ENCODE data around the gene ASPG. TPM values are rescaled to one million over a fixed set of nuclear protein-coding genes. Genes with fewer than 3 reads are reported as not detected.

ASPG gene
- total RNA-seq, 1 donor from 2014 or later: 4.6 TPM

- Histone ChIP-seq H3K27ac (peak overlapping the region; percentile 77), H3K4me3 (peak overlapping the region; percentile 60), H3K36me3 (no peaks in the 10 kb centered on the region), H3K27me3 (ENCODE audit: low read depth) (peaks cover 49% of the 10 kb centered on the region), H3K4me1 (no peaks in the 10 kb centered on the region), H3K9me3 (no peaks in the 10 kb centered on the region)
- ATAC-seq (peak; percentile 44 to 61), DNase-seq (peak; percentile 69)
- intact Hi-C loops (cut with DNase I): no loop called here
- TF ChIP-seq, protein P1, sequence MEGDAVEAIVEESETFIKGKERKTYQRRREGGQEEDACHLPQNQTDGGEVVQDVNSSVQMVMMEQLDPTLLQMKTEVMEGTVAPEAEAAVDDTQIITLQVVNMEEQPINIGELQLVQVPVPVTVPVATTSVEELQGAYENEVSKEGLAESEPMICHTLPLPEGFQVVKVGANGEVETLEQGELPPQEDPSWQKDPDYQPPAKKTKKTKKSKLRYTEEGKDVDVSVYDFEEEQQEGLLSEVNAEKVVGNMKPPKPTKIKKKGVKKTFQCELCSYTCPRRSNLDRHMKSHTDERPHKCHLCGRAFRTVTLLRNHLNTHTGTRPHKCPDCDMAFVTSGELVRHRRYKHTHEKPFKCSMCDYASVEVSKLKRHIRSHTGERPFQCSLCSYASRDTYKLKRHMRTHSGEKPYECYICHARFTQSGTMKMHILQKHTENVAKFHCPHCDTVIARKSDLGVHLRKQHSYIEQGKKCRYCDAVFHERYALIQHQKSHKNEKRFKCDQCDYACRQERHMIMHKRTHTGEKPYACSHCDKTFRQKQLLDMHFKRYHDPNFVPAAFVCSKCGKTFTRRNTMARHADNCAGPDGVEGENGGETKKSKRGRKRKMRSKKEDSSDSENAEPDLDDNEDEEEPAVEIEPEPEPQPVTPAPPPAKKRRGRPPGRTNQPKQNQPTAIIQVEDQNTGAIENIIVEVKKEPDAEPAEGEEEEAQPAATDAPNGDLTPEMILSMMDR (IDR thresholded peaks at IDR 0.05): no peak
These were observed 30.8 kb downstream of the ASPG start for GRCh38 chr14:104116288-104116755.

- Histone ChIP-seq H3K9me3 (no peaks in the 10 kb centered on the region), H3K4me3 (peak overlapping the region; percentile 60), H3K4me1 (no peaks in the 10 kb centered on the region), H3K27me3 (ENCODE audit: low read depth) (peaks cover 49% of the 10 kb centered on the region), H3K27ac (peak overlapping the region; percentile 77), H3K36me3 (no peaks in the 10 kb centered on the region)
- intact Hi-C loops (cut with DNase I): no loop called here
- TF ChIP-seq, protein P1 (IDR thresholded peaks at IDR 0.05): no peak
- DNase-seq (peak; percentile 79), ATAC-seq (peak; percentile 91 to 92)
These were observed 31.3 kb downstream of the ASPG start for GRCh38 chr14:104116756-104117340.

GRCh38 chr14:104117341-104118005 is 32.0 kb downstream of the ASPG start:
- Histone ChIP-seq H3K9me3 (no peaks in the 10 kb centered on the region), H3K27me3 (ENCODE audit: low read depth) (peaks cover 49% of the 10 kb centered on the region), H3K4me3 (peak overlapping the region; percentile 60), H3K27ac (peak overlapping the region; percentile 77), H3K36me3 (no peaks in the 10 kb centered on the region), H3K4me1 (no peaks in the 10 kb centered on the region)
- DNase-seq: peak; percentile 54
- intact Hi-C loops (cut with DNase I): no loop called here
- TF ChIP-seq, protein P1 (IDR thresholded peaks at IDR 0.05): no peak
- ATAC-seq: peak; percentile 34

GRCh38 chr14:104118006-104118844 is 32.7 kb downstream of the ASPG start:
- Histone ChIP-seq H3K4me3 (peak overlapping the region; percentile 60), H3K27me3 (ENCODE audit: low read depth) (peaks cover 49% of the 10 kb centered on the region), H3K9me3 (no peaks in the 10 kb centered on the region), H3K27ac (peak overlapping the region; percentile 77), H3K36me3 (no peaks in the 10 kb centered on the region), H3K4me1 (no peaks in the 10 kb centered on the region)
- ATAC-seq: no peak
- TF ChIP-seq, protein P1 (IDR thresholded peaks at IDR 0.05): no peak
- intact Hi-C loops (cut with DNase I): no loop called here
- DNase-seq: no peak

GRCh38 chr14:104119119-104119487 is 33.6 kb downstream of the ASPG start:
- no peak for DNase-seq
- Histone ChIP-seq H3K4me1 (no peaks in the 10 kb centered on the region), H3K36me3 (no peaks in the 10 kb centered on the region), H3K4me3 (no peak overlapping the region), H3K27me3 (ENCODE audit: low read depth) (peaks cover 47% of the 10 kb centered on the region), H3K9me3 (peaks cover 6% of the 10 kb centered on the region), H3K27ac (no peak overlapping the region)
- intact Hi-C loops (cut with DNase I): no loop called here
- TF ChIP-seq, protein P1 (IDR thresholded peaks at IDR 0.05): no peak
- ATAC-seq: no peak

All from lower lobe of right lung (tissue), 2 donors.